ENCODE results near the gene NCAPG.
A peak's percentile ranks its signal among the peaks of the same experiment; 100 is the strongest.

The NCAPG gene

DNA sequence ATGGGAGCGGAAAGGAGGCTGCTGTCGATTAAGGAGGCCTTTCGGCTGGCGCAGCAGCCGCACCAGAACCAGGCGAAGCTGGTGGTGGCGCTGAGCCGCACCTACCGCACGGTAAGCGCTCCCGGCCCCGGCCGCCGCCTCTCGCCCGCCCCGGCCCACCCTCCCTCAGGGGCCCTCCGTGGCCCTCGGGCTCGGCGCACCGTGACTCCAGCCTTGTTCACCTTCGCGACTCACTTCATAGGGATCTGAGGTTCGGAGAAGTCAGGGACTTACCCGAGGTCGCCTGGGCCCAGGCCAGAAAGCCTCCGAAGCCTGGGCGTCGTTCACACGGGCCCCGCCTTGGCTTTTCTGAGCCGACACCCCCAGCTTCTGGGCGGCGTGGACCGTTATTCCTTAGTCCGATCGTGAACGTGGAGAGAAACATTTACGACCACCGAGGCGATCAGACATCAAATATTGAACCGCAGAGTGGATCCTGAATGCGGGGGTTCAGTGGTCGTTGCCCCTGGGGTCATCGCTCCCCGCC is 362 bp downstream of the NCAPG start:
- no peak for TF ChIP-seq CTCF (IDR thresholded peaks at IDR 0.05; ENCODE audit: control insufficient read depth, insufficient read depth, low read depth, low read length, missing control alignments)
- DNase-seq (ENCODE audit: low read depth), result no peak
- H3K4me3 ChIP-seq (ENCODE audit: control insufficient read depth, low read depth, low read length), result peak overlapping the region; percentile 77

DNA sequence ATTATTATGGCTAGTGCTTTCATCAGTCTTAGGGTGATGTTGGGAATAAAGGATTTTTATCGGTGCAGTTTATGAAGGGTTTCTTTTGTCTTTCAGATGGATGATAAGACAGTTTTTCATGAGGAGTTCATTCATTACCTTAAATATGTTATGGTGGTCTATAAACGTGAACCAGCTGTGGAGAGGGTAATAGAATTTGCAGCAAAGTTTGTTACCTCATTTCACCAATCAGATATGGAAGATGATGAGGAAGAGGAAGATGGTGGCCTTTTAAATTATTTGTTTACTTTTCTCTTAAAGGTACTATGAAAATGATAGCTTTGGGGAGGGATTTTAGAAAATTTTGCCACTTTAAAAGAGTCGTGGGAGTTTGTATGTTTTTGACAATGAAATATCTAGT is 1.3 kb downstream of the NCAPG start:
- H3K4me3 ChIP-seq (ENCODE audit: control insufficient read depth, low read depth, low read length), result peak overlapping the region; percentile 77
- DNase-seq (ENCODE audit: low read depth), result no peak
- no peak for TF ChIP-seq CTCF (IDR thresholded peaks at IDR 0.05; ENCODE audit: control insufficient read depth, insufficient read depth, low read depth, low read length, missing control alignments)

DNA sequence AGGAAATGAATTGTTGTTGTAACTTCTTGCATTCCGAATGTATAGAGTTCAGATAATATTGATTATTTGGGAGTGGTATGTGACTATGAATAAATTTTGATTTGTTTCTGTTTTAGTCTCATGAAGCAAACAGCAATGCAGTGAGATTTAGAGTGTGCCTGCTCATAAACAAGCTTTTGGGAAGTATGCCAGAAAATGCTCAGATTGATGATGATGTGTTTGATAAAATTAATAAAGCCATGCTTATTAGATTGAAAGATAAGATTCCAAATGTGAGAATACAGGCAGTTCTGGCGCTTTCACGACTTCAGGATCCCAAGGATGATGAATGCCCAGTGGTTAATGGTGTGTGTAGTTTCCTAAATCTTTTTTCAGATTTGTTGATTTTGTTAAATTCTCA is 2.0 kb downstream of the NCAPG start:
- TF ChIP-seq CTCF (IDR thresholded peaks at IDR 0.05; ENCODE audit: control insufficient read depth, insufficient read depth, low read depth, low read length, missing control alignments), result no peak
- H3K4me3 ChIP-seq (ENCODE audit: control insufficient read depth, low read depth, low read length), result no peak overlapping the region
- DNase-seq (ENCODE audit: low read depth), result no peak

DNA sequence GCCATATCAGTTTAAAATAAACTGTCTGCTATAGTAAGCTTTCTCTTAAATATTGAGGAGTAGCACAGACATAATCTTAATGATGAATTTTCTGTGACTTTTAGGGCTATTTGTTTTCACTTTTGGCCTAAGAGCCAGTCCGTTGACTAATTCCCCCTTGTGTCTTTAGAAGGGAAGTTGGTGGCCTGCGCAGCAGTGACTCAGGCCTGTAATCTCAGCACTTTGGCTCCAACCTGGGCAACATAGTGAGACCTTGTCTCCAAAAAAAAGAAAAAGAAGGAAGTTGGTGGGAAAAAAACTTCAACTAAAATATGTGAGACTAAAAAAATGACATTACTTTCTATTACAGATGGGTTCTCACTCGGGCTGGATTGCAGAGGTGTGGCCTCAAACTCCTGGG is 3.4 kb downstream of the NCAPG start:
- DNase-seq (ENCODE audit: low read depth), result no peak
- no peak overlapping the region for H3K4me3 ChIP-seq (ENCODE audit: control insufficient read depth, low read depth, low read length)
- no peak for TF ChIP-seq CTCF (IDR thresholded peaks at IDR 0.05; ENCODE audit: control insufficient read depth, insufficient read depth, low read depth, low read length, missing control alignments)

DNA sequence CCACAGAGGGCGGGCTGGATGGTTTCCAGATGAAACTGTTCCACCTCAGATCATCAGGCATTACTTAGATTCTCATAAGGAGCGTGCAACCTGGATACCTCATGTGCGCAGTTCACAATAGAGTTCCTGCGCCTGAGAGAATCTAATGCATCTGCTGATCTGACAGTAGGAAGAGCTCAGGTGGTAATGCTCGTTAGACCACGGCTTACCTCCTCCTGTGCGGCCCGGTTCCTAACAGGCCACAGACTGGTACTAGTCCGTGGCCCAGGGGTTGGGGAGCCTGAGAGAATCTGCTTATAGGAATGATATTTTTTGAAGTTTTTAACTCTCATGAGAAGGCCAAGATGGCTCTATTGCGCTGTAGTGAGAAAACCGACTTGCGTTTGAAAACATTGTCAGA is 5.4 kb downstream of the NCAPG start:
- no peak for TF ChIP-seq CTCF (IDR thresholded peaks at IDR 0.05; ENCODE audit: control insufficient read depth, insufficient read depth, low read depth, low read length, missing control alignments)

DNA sequence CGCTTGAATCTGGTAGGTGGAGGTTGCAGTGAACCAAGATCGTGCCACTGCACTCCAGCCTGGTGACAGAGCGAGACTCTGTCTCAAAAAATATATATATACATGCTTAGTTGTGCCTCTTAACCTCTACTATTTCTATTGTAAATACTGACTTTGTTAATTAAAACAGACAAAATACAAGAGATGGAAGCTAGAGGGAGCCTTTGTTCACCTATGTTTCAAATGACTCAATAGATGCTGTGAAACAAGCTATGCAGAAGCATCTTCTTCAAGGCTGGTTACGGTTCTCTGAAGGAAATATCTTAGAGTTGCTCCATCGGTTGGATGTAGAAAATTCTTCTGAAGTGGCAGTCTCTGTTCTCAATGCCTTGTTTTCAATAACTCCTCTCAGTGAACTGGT is 6.2 kb downstream of the NCAPG start:
- DNase-seq (ENCODE audit: low read depth), result peak; percentile 57
- TF ChIP-seq CTCF (IDR thresholded peaks at IDR 0.05; ENCODE audit: control insufficient read depth, insufficient read depth, low read depth, low read length, missing control alignments), result peak; percentile 60
- no peak overlapping the region for H3K4me3 ChIP-seq (ENCODE audit: control insufficient read depth, low read depth, low read length)

More for the DNA sequence above, 5.4 kb downstream of the NCAPG start:
- DNase-seq (ENCODE audit: low read depth), result no peak
- no peak overlapping the region for H3K4me3 ChIP-seq (ENCODE audit: control insufficient read depth, low read depth, low read length)
